ENCODE measurements around the gene RBBP4. TPM values are rescaled to one million over a fixed set of nuclear protein-coding genes. Genes with fewer than 3 reads are reported as not detected.

The RBBP4 gene
- total RNA-seq, 1 experiment from 2014 or later, result 279 TPM

GRCh38 chr1:32623775-32624174 lies 27.2 kb upstream of the RBBP4 start (continued):
- TF ChIP-seq, protein P1, sequence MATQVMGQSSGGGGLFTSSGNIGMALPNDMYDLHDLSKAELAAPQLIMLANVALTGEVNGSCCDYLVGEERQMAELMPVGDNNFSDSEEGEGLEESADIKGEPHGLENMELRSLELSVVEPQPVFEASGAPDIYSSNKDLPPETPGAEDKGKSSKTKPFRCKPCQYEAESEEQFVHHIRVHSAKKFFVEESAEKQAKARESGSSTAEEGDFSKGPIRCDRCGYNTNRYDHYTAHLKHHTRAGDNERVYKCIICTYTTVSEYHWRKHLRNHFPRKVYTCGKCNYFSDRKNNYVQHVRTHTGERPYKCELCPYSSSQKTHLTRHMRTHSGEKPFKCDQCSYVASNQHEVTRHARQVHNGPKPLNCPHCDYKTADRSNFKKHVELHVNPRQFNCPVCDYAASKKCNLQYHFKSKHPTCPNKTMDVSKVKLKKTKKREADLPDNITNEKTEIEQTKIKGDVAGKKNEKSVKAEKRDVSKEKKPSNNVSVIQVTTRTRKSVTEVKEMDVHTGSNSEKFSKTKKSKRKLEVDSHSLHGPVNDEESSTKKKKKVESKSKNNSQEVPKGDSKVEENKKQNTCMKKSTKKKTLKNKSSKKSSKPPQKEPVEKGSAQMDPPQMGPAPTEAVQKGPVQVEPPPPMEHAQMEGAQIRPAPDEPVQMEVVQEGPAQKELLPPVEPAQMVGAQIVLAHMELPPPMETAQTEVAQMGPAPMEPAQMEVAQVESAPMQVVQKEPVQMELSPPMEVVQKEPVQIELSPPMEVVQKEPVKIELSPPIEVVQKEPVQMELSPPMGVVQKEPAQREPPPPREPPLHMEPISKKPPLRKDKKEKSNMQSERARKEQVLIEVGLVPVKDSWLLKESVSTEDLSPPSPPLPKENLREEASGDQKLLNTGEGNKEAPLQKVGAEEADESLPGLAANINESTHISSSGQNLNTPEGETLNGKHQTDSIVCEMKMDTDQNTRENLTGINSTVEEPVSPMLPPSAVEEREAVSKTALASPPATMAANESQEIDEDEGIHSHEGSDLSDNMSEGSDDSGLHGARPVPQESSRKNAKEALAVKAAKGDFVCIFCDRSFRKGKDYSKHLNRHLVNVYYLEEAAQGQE (IDR thresholded peaks at IDR 0.05; ENCODE audit: low read depth), result no peak

DNA sequence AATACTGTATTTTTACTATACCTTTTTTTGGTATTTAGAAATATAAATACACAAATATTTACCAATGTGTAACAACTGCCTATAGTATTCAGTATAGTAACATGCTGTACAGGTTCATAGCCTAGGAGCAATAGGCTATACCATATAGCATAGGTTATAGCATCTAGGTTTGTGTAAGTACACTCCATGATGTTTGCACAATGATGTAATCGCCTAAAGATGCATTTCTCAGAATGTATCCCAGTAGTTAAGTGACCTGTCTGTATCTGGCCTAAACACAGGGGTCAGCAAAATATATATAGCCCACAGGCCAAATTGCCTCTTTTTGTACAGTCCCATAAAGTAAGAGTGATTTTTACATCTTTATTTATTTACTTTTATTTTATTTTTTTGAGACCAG lies 24.8 kb upstream of the RBBP4 start:
- Histone ChIP-seq H3K79me2 (ENCODE audit: insufficient read depth, low read length) (peaks cover 13% of the 10 kb centered on the region; the same call in 1 of the 2 replicates), H3K9me2 (ENCODE audit: insufficient read depth) (no peaks in the 10 kb centered on the region), H3K27ac (ENCODE audit: low read depth, low read length) (no peak overlapping the region), H3K4me3 (replicated peaks in 1 of 2; ENCODE audit: low read depth in 1 of 2, low read length in 2 of 2) (no peak overlapping the region), H3K9ac (ENCODE audit: low read length) (no peak overlapping the region), H3K36me3 (ENCODE audit: control insufficient read depth in 1 of 2, insufficient read depth in 2 of 2, low read length in 2 of 2) (peaks cover 7 to 9% of the 10 kb centered on the region in 2 experiments; a peak in 3 of 4 replicates), H3K4me1 (ENCODE audit: control insufficient read depth in 1 of 2, insufficient read depth in 2 of 2, low read length in 2 of 2) (no peaks in the 10 kb centered on the region), H3K27me3 (ENCODE audit: insufficient read depth, low read length) (no peaks in the 10 kb centered on the region), H2AFZ (ENCODE audit: low read depth, low read length, poor library complexity, severe bottlenecking) (no peak overlapping the region), H3K4me2 (ENCODE audit: low read length) (no peak overlapping the region), H3K9me3 (ENCODE audit: control insufficient read depth in 1 of 2, insufficient read depth in 1 of 2, low read depth in 1 of 2, low read length in 2 of 2) (no peaks in the 10 kb centered on the region), H4K20me1 (ENCODE audit: insufficient read depth) (no peaks in the 10 kb centered on the region)
- POLR2A ChIA-PET, result no interaction called here
- no peak for ATAC-seq
- DNase-seq (ENCODE audit: low read depth, low spot score), result no peak
- BruUV-seq (replicated peaks), result no TSS peak
- intact Hi-C loops (cut with micrococcal nuclease), result no loop called here
- CTCF ChIA-PET, result no interaction called here
- RAD21 ChIA-PET (ENCODE audit: low non-redundant PET in 1 of 2, low total read pairs in 2 of 2, uncharacterized antibody in 2 of 2, unreplicated experiment in 2 of 2), result no interaction called here
- no peak for TF ChIP-seq ATF3 (IDR thresholded peaks at IDR 0.05)
- no peak for TF ChIP-seq EZH2phosphoT487 (IDR thresholded peaks at IDR 0.05; ENCODE audit: borderline replicate concordance)
- TF ChIP-seq CEBPB (IDR thresholded peaks at IDR 0.05; ENCODE audit: low read depth), result no peak
- TF ChIP-seq ZBTB33 (IDR thresholded peaks at IDR 0.05; ENCODE audit: extremely low read depth, insufficient replicate concordance, low read length), result no peak
- TF ChIP-seq, protein P2, sequence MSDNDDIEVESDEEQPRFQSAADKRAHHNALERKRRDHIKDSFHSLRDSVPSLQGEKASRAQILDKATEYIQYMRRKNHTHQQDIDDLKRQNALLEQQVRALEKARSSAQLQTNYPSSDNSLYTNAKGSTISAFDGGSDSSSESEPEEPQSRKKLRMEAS (IDR thresholded peaks at IDR 0.05), result no peak

Data from HCT116 (cell line).